Caco-2 (cell line): ENCODE results near the gene AMZ2. TPM values are rescaled to one million over a fixed set of nuclear protein-coding genes. Genes with fewer than 3 reads are reported as not detected.

Experiments used
- BruUV-seq: library from RNA; stranded (reverse); fragments of 400-500 nt; replicated peaks from 2 replicates; lab custom pipeline; 2021; lab: Mats Ljungman, UMichigan
- CTCF ChIA-PET: fragments of 300-600 bp; sonication (Branson Sonifier 250); formaldehyde crosslinking; loops from one replicate; lab custom pipeline; 2022; ENCODE audit warnings: antibody characterized with exemption; lab: Charles Lee
- POLR2A ChIA-PET: fragments of 300-600 bp; sonication (Branson Sonifier 250); formaldehyde crosslinking; loops from one replicate; lab custom pipeline; 2022; ENCODE audit warnings: antibody characterized with exemption; lab: Charles Lee
- DNase-seq, 2 experiments: peaks; one replicate each; pipeline versions ENCODE4 v3.0.0 to v3.0.0-alpha.2; 2020 to 2022
- H3K27me3 ChIP-seq: replicated peaks from 2 replicates; pipeline ENCODE4 v1.6.0; 2011; ENCODE audit warnings: low read length; ENCODE audit not compliant: control insufficient read depth, insufficient read depth
- H3K36me3 ChIP-seq: 2 replicates; pipeline ENCODE4 v1.5.1; 2011; ENCODE audit warnings: low read length; ENCODE audit not compliant: control insufficient read depth, insufficient read depth
- H3K4me1 ChIP-seq: fragments of 250-450 bp; sonication (Bioruptor Pico); 2 replicates; pipeline ENCODE4 v1.5.1; 2020; ENCODE audit warnings: mild to moderate bottlenecking
- H3K4me3 ChIP-seq: 2 replicates; pipeline ENCODE4 v1.5.1; 2011; ENCODE audit warnings: low read depth, mild to moderate bottlenecking, control low read depth, low read length
- H3K9me3 ChIP-seq: fragments of 250-450 bp; sonication (Bioruptor Pico); 2 replicates; pipeline ENCODE4 v1.5.1; 2020; ENCODE audit warnings: mild to moderate bottlenecking, moderate library complexity
- H3K27ac Mint-ChIP-seq: one replicate; pipeline ENCODE4 v1.8.0; 2022; ENCODE audit warnings: mixed read lengths; ENCODE audit not compliant: unreplicated experiment
- H3K27me3 Mint-ChIP-seq: one replicate; pipeline ENCODE4 v1.8.0; 2022; ENCODE audit warnings: mixed read lengths; ENCODE audit not compliant: insufficient read depth, unreplicated experiment
- H3K36me3 Mint-ChIP-seq: one replicate; pipeline ENCODE4 v1.8.0; 2022; ENCODE audit warnings: mild to moderate bottlenecking, mixed read lengths; ENCODE audit not compliant: insufficient read depth, unreplicated experiment
- H3K4me1 Mint-ChIP-seq: one replicate; pipeline ENCODE4 v1.8.0; 2022; ENCODE audit warnings: low read depth, mixed read lengths; ENCODE audit not compliant: unreplicated experiment
- H3K4me3 Mint-ChIP-seq: one replicate; pipeline ENCODE4 v1.8.0; 2022; ENCODE audit warnings: mild to moderate bottlenecking, moderate library complexity, mixed read lengths; ENCODE audit not compliant: unreplicated experiment
- H3K9me3 Mint-ChIP-seq: one replicate; pipeline ENCODE4 v1.8.0; 2022; ENCODE audit warnings: mixed read lengths; ENCODE audit not compliant: unreplicated experiment
- CTCF ChIP-seq, 2 experiments: fragments of 200-600 bp in 1 of 2; IDR thresholded peaks; 1 replicate in 1 of 2; 2 replicates in 1 of 2; pipeline versions ENCODE4 v1.5.1 to v1.8.0; 2011 to 2022; ENCODE audit warnings: antibody characterized with exemption in 1 of 2, control low read depth in 1 of 2, inconsistent platforms in 1 of 2, low read depth in 1 of 2, low read length in 1 of 2, mild to moderate bottlenecking in 1 of 2, moderate library complexity in 1 of 2; ENCODE audit not compliant: insufficient read depth in 1 of 2, severe bottlenecking in 1 of 2, unreplicated experiment in 1 of 2
- intact Hi-C: fragments of 100-400 bp; cut with micrococcal nuclease; formaldehyde crosslinking; loops from one replicate; pipeline ENCODE4 v1.10.0; 2022; ENCODE audit not compliant: unreplicated experiment
- total RNA-seq: library from RNA; stranded (reverse); gene quantifications from 2 replicates; pipeline ENCODE4 v1.2.3, GENCODE V29; 2022

Gene AMZ2
- total RNA-seq, 1 experiment from 2014 or later: 60.2 TPM

GRCh38 chr17:68291836-68292688 lies 44.2 kb downstream of the AMZ2 start:
- intact Hi-C loops: loop anchor here (1.0 to 2.0 kb wide), 2 partner anchors 37 to 107 kb away; no protein-coding TSS in a partner anchor
- no peaks in the 10 kb centered on the region for H3K36me3 ChIP-seq
- peak in 1 of 2 experiments; percentile 26 for TF ChIP-seq CTCF (IDR thresholded peaks at IDR 0.05; ENCODE audit: insufficient read depth in 1 of 2, low read depth in 1 of 2, low read length in 1 of 2, severe bottlenecking in 1 of 2, unreplicated experiment in 1 of 2)
- H3K4me1 ChIP-seq: peaks cover 6% of the 10 kb centered on the region; the same call in 1 of the 2 replicates
- peak overlapping the region; percentile 87 for H3K4me3 ChIP-seq
- POLR2A ChIA-PET: no interaction called here
- H3K27me3 Mint-ChIP-seq: peaks cover 3% of the 10 kb centered on the region
- H3K36me3 Mint-ChIP-seq: peaks cover 5% of the 10 kb centered on the region
- DNase-seq: peak; percentile 79 to 86
- no peaks in the 10 kb centered on the region for H3K27me3 ChIP-seq
- H3K4me1 Mint-ChIP-seq: peaks cover 8% of the 10 kb centered on the region
- no peaks in the 10 kb centered on the region for H3K9me3 Mint-ChIP-seq
- CTCF ChIA-PET: interaction anchor here (1.4 kb wide), 1 partner anchor 107 kb away, joined by 14 read pairs; no protein-coding TSS in a partner anchor
- peak overlapping the region; percentile 76 for H3K4me3 Mint-ChIP-seq
- no peaks in the 10 kb centered on the region for H3K9me3 ChIP-seq
- no TSS peak for BruUV-seq
- H3K27ac Mint-ChIP-seq: peak overlapping the region; percentile 76

GRCh38 chr17:68292689-68293040 lies 44.8 kb downstream of the AMZ2 start:
- peak overlapping the region; percentile 76 for H3K4me3 Mint-ChIP-seq
- BruUV-seq: TSS peak; percentile 26
- CTCF ChIA-PET: interaction anchor here (1.4 kb wide), 1 partner anchor 106 kb away, joined by 14 read pairs; no protein-coding TSS in a partner anchor
- Histone ChIP-seq H3K4me1 (peaks cover 6% of the 10 kb centered on the region; the same call in 1 of the 2 replicates), H3K36me3 (no peaks in the 10 kb centered on the region), H3K4me3 (peak overlapping the region; percentile 87), H3K27me3 (no peaks in the 10 kb centered on the region), H3K9me3 (no peaks in the 10 kb centered on the region)
- H3K36me3 Mint-ChIP-seq: peaks cover 5% of the 10 kb centered on the region
- peaks cover 8% of the 10 kb centered on the region for H3K4me1 Mint-ChIP-seq
- no peaks in the 10 kb centered on the region for H3K9me3 Mint-ChIP-seq
- peak overlapping the region; percentile 76 for H3K27ac Mint-ChIP-seq
- H3K27me3 Mint-ChIP-seq: peaks cover 3% of the 10 kb centered on the region
- intact Hi-C loops: loop anchor here (1.0 kb wide), 1 partner anchor 107 kb away; no protein-coding TSS in a partner anchor
- TF ChIP-seq CTCF (IDR thresholded peaks at IDR 0.05; ENCODE audit: insufficient read depth in 1 of 2, low read depth in 1 of 2, low read length in 1 of 2, severe bottlenecking in 1 of 2, unreplicated experiment in 1 of 2): no peak
- DNase-seq: no peak
- POLR2A ChIA-PET: no interaction called here

DNA sequence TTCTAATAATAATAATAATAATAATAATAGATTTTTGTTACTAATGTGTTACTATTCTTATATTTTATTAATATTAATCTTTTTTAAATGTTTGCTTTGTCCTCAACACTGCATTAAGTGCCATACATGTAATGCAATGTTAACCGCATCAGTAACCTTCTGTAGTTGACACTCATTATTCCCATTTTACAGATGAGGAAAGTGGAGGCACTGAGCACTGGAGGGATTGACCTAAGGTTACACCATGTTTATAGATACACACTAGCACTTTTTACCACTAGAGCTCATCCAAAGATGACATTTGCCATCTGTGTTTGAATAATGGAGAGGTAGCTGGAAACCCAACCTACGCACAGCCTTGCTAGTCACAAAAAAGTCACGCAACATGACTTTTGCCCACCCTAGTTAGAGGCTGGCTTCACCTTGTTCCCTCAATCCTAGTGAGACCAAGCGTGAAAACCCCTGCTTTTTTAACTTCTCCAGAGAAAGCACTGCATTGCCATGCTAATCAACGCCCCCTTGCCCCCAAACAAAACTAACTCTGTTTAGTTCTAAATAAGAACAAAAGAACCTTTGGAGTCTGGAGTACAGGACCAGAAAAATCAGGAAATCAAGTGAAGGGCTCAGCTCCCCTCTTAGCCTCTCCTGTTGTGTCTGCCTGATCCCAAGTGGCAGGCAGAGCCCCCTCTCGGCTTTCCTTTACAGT lies 45.8 kb downstream of the AMZ2 start:
- intact Hi-C loops: no loop called here
- no TSS peak for BruUV-seq
- POLR2A ChIA-PET: no interaction called here
- peaks cover 3% of the 10 kb centered on the region for H3K27me3 Mint-ChIP-seq
- no peak for TF ChIP-seq CTCF (IDR thresholded peaks at IDR 0.05; ENCODE audit: insufficient read depth in 1 of 2, low read depth in 1 of 2, low read length in 1 of 2, severe bottlenecking in 1 of 2, unreplicated experiment in 1 of 2)
- H3K4me1 ChIP-seq: peaks cover 6% of the 10 kb centered on the region; the same call in 1 of the 2 replicates
- H3K4me3 Mint-ChIP-seq: no peak overlapping the region
- no peaks in the 10 kb centered on the region for H3K9me3 Mint-ChIP-seq
- peaks cover 5% of the 10 kb centered on the region for H3K36me3 Mint-ChIP-seq
- H3K9me3 ChIP-seq: no peaks in the 10 kb centered on the region
- H3K4me3 ChIP-seq: no peak overlapping the region
- CTCF ChIA-PET: no interaction called here
- no peaks in the 10 kb centered on the region for H3K36me3 ChIP-seq
- H3K27me3 ChIP-seq: no peaks in the 10 kb centered on the region
- DNase-seq: no peak
- H3K27ac Mint-ChIP-seq: no peak overlapping the region
- H3K4me1 Mint-ChIP-seq: peaks cover 8% of the 10 kb centered on the region
